Hepatocyte (in vitro differentiated cells): ENCODE results near the gene DBN1.

Experiments
- EZH2 ChIP-seq: fragments of 200-600 bp; sonication (generic); IDR thresholded peaks from 2 replicates; pipeline ENCODE4 v1.6.1; 2016; ENCODE audit warnings: antibody characterized with exemption, mild to moderate bottlenecking, borderline replicate concordance
- TF ChIP-seq, protein P1 (sequence below): fragments of 200-600 bp; sonication (generic); IDR thresholded peaks from 2 replicates; pipeline ENCODE4 v1.5.1; 2016; ENCODE audit warnings: antibody characterized with exemption, mild to moderate bottlenecking; ENCODE audit not compliant: poor library complexity

DNA sequence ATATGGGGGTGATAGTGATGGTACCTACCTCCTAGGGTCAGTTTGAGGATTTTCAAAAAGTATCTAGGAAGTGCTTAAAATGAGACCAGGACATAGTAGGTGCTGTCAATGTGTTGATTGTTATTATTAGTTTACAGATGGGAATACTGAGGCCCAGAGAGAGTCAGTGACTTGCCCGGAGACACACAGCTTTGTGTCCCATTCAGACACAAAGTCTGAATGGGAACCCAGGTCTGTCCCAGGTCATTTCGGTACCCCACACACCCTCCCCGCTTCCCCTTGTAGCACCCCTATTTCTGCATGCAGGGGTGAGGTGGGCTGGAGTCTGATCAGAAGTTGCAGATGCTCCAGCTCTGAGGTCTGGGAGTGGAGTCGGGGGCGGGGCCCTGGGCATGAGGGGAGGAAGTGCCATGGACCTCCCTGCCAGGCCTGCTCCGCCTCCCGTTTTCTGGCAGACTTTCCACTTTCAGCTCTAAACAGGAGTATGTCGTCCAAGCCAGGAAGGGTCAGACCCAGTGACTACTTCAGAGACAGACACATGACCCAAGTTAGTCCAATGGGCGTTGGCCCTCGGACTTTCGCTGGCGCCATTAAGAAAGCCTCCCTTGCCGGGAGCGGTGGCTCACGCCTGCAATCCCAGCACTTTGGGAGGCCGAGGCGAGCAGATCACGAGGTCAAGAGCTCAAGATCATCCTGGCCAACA, 3.2 kb upstream of the DBN1 start:
- TF ChIP-seq, protein P1, sequence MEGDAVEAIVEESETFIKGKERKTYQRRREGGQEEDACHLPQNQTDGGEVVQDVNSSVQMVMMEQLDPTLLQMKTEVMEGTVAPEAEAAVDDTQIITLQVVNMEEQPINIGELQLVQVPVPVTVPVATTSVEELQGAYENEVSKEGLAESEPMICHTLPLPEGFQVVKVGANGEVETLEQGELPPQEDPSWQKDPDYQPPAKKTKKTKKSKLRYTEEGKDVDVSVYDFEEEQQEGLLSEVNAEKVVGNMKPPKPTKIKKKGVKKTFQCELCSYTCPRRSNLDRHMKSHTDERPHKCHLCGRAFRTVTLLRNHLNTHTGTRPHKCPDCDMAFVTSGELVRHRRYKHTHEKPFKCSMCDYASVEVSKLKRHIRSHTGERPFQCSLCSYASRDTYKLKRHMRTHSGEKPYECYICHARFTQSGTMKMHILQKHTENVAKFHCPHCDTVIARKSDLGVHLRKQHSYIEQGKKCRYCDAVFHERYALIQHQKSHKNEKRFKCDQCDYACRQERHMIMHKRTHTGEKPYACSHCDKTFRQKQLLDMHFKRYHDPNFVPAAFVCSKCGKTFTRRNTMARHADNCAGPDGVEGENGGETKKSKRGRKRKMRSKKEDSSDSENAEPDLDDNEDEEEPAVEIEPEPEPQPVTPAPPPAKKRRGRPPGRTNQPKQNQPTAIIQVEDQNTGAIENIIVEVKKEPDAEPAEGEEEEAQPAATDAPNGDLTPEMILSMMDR = no peak
- TF ChIP-seq EZH2 = no peak
